GM21737 (cell line): Measurements from ENCODE around the gene MECR.
"Not testable (repeated sequence)": the region's sequence is repeated elsewhere in the genome, so short reads cannot be mapped to it uniquely, and the experiment has no call there.

Source experiments
- ATAC-seq: cut with Tn5 transposase; IDR thresholded peaks from one replicate; pipeline ENCODE4 v1.9.1; 2021; ENCODE audit warnings: mild to moderate bottlenecking, moderate library complexity; ENCODE audit not compliant: unreplicated experiment

Gene MECR

DNA sequence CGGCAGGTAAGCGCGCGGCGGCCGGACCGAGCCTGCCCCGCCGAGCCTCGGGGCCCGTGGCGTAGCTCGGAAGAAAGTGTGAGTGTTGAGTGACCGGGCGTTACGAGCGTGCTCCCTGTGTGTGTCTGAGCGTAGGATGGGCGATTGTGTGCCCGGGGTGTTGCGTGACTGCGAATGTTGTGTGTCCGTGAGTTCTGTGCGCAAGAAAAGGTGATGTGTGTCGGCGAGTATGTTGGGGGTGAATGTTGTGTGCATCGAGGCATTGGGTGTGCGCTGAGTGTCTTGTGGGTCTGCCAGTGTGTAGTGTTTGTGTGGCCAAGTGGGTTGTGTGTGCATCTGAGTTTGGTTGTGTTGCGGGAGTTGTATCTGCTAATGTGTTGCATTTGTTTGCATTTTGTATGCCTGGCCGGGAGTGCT, 6.0 kb upstream of the MECR start:
- no peak for ATAC-seq

GRCh38 chr1:29235955-29236711, 5.4 kb upstream of the MECR start, which contains the start of gene PTPRU:
PTPRU (plus strand) TSS chr1:29236522; CDS start chr1:29236645, 123 bp downstream.
- peak; percentile 71 for ATAC-seq

- not testable (repeated sequence) for ATAC-seq
Measured at GRCh38 chr1:29234881-29235280, 4.1 kb upstream of the MECR start.

DNA sequence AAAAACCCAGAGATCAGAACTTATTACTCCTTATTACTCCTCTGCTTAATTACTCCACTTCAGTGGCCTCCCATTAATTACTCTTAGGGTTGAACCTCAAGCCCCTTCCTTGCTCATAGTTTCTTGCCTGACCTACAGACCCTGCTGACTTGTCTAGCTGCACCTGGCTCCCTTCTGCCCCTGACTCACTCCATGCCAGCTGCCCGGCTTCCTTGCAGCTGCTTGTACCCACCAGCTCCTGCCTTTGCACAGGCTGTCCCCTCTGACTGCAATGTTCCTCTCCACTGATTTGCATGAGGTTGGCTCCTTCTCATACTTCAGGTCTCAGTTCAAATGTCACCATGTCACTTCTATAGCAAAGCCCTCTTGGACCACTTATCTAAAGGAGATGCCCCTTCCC, 3.7 kb upstream of the MECR start:
- no peak for ATAC-seq

- no peak for ATAC-seq
Measured at GRCh38 chr1:29233693-29234092, 3.0 kb upstream of the MECR start.

GRCh38 chr1:29232387-29232786, 1.7 kb upstream of the MECR start:
- no peak for ATAC-seq

DNA sequence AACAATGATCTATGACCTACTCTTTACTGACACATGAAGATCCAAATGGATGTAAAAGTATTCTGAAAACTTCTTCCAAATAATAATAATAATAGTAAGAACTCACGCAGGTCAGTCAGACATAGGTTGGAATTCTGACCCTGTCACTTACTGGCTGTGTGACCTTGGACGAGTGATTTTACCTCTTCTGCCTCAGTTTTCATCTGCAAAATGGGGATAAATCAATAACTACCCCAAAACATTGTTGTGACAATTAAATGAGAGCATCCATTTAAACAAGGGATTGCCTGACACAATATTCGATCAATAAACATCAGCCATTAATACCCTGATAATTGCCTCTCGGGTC, 556 bp downstream of the MECR start:
- no peak for ATAC-seq

- ATAC-seq: no peak
Measured at GRCh38 chr1:29227511-29227910, 3.2 kb downstream of the MECR start.

- no peak for ATAC-seq
Measured at GRCh38 chr1:29225361-29225760, 5.4 kb downstream of the MECR start.

- no peak for ATAC-seq
Measured at GRCh38 chr1:29224356-29224837, 6.3 kb downstream of the MECR start.

GRCh38 chr1:29223521-29223920, 7.2 kb downstream of the MECR start:
- ATAC-seq: no peak

DNA sequence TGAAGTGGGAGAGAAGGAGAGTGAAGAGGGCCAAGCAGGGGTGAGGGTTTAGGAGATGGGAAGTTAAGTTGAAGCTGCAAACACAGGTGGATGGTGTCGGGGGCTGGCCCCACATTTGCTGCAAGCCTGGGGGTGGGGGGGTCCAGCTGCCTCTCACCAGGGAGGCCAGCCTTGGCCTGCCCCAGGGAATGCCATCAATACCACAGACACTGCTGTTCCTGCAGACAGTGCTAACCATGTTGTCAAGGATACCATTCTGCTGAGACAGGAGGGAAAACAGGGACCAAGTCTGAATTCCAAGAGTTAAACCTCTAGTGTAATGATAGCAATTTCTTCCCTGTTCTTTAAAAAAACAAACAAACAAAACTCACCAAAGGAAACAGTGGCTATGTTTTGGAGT, 8.0 kb downstream of the MECR start:
- ATAC-seq: no peak

DNA sequence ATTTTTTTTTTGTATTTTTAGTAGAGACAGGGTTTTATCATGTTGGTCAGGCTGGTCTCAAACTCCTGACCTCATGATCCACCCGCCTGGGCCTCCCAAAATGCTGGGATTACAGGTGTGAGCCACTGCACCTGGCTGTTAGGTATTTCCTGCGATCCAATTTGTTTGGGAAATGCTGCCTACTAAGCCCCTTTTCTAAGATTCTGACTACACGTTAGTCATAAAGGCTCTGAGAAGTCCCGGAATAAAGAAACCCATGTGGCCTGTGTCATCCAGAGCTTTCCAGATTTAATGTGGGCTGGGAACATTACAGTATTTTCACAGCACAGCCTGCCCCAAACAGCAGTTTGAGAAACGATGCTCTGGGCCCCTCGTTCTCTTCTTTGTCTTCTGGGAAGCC, 8.5 kb downstream of the MECR start:
- ATAC-seq: not testable (repeated sequence)

GRCh38 chr1:29221296-29221695, 9.4 kb downstream of the MECR start:
- ATAC-seq: no peak

DNA sequence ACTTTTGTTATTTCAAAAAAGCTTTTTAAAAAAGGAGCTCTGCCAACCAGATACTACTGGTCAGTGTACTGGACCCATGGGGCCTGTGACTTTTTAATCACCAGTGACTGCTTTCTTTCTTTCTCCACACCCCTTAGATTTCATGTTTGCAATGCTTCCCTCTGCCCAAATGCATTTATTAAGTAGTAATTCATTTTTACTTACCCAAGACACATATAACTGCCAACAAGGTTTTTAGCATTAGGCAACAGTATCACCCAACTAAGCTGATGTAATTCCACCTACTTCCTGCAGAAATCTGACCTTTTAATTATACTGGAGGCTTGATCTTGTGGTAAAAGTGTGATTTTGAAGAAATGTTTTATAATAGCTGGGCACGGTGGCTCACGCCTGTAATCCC, 12.5 kb downstream of the MECR start:
- ATAC-seq: no peak

DNA sequence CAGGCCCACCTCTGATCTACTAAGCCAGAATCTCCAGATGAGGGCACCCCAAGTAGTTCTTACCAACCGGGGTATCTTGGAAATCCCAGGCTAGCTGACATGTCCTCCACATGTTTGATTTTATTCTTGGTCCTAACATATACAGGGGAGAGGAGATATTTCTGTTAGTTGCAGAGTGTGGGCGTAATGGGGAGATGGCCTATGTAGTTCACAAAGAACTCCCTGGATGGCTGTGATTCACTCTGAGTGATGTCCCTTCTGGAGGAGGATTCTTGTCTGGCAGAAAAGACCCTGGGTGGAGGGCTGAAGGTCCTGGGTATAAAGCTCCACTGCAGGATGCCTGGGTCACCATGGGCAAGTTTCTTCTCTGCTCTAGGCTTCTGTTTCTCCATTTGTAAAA, 13.1 kb downstream of the MECR start:
- ATAC-seq: no peak

DNA sequence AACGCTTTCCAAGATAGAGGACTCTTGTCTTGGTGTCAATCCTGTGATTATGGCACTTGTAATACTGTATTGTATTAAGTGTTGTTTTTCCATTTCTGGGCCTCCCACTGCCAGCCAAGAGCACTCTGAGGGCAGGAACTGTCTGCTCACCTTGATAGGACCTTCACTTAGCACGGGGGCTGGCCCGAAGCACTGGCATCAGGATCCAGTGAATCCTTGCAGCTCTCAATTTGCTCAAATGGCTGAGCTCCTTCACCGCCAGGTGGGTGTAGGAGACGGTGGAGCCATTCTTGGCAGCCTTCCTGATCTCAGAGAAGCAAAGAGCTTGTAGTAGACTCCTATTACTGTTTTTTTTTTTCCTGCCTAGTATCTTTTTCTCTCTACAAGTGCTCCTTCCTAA, 17.7 kb downstream of the MECR start:
- no peak for ATAC-seq

DNA sequence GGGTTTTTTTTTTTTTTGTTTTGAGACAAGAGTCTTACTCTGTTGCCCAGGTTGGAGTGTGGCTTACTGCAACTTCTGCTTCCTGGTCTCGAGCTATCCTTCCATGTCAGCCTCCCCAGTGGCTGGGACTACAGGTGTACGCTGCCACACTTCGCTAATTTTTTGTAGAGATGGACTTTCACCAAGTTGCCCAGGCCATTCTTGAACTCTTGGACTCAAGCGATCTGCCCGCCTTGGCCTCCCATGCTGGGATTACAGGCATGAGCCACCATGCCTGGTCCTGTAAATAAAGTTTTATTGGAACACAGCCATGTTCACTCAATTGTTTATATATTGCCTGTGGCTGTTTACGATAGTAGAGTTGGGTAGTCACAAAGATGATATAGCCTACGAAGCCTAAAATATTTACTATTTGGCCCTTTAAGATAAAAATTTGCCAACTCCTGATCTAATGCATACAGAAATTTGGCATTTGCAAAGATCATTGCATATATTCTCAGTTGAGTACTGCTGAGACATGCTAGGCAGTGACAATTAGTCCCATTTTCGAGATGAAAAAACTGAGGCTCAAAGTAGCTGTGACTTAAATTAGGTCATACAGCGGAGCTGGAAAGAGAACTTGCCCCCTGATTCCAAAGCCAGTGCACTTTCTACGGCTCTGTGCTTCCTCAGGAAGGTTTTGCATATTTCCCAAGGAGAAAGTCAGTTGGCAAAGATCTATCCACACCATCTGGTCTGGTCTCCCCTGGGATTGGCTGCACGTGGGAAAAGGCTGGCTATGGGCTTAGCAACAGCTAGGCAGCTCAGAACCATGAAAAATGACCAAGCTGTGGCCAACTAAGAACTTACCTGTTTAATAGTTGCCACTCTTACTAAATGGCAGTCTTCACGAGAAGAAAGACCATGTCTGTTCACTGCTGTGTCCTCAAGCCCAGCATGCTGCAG, 19.4 kb downstream of the MECR start:
- ATAC-seq: no peak

GRCh38 chr1:29210278-29211085, 20.3 kb downstream of the MECR start:
- ATAC-seq: peak; percentile 48

DNA sequence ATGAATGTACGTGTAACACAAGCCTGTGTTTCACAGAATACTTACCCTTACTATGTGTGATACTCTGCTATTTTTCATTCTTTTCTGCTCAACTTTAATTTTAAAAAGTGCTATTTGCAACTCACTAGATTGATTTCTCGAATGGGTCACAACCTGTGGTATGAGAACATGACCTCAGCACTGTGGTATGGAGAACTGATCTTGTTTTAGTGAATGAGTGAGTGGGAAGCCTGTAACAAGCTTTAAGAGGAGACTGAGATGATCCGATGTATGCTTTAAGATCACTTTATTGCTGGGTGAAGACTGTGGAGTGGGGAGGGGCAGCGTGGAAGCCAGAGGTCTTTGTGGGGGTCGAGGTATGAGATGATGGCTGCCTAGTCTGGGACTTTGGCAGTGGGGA, 21.6 kb downstream of the MECR start:
- ATAC-seq: no peak

DNA sequence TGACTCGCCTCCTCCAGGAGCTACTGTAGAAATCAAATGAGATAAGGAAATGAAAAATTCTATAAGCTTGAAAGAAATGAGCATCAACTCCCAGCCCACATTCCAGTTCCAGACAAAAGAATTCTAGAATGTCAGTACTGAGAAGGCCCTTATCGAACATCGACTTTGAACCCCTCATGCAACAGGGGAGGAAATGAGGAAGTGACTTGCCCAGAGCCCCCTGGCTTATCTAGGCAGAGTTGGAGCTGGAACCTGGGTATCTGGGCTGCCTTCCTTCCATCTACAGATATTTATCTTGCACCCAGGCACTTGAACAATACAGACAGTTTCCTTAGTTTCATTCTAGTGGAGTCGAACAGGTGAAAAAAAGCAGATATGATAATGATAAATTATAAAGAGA, 22.3 kb downstream of the MECR start:
- ATAC-seq: no peak
